Epithelial cell of esophagus (primary cell): ENCODE measurements around the gene SIN3B.

Source experiments
- DNase-seq: peaks from one replicate; pipeline ENCODE4 v3.0.0; 2010; ENCODE audit warnings: low read depth
- H3K4me3 ChIP-seq: 2 replicates; pipeline ENCODE4 v1.5.1; 2011; ENCODE audit warnings: mild to moderate bottlenecking, low read length, control low read depth
- TF ChIP-seq, protein P1 (sequence below): IDR thresholded peaks from 2 replicates; pipeline ENCODE4 v1.5.1; 2011; ENCODE audit warnings: low read depth, mild to moderate bottlenecking, low read length, control low read depth, inconsistent platforms; ENCODE audit not compliant: insufficient read depth; ENCODE audit errors: missing control alignments

SIN3B gene

DNA sequence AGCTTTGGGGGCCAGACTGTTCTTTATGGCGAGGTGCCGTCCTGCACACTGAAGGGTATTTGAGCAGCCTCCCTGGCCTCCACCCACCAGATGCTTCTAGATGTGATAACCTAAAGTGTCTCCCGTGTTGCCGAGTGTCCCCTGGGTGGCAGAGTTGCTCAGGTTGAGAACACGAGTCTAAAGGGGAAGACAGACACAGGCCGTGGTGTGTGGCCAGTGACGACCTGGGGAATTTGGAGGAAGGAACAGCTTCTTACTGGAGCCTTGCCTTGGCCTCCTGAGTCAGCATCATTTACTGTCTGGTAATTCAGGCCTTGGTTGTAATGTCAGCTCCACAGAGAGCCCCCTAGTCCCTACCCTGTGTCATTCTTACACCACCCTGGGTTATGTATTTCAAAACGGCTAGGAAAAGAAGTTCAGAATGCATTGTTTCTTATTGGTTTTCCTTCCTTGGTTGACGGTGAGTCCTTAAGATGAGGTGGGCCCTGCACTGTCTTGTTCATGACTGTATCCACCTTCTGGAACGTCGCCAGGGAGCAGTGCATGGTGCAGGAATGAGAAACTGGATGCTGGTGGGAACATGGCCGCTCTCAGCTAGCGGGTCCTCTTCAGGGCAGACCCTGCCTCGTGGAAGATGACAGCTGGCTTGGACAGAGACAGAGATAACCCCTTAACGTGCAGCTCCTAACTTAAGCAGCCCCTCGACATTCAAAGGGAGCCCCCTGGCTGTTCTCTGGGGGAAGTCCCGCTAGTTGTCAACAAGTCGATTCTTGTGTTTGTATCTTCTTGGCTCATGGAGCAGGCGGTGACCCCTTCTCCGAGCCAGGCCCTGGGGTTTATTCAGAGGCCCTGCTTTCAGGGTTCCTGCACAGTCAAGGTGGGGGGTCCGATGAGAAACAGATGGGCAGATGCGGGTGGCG lies 7.2 kb downstream of the SIN3B start:
- TF ChIP-seq, protein P1, sequence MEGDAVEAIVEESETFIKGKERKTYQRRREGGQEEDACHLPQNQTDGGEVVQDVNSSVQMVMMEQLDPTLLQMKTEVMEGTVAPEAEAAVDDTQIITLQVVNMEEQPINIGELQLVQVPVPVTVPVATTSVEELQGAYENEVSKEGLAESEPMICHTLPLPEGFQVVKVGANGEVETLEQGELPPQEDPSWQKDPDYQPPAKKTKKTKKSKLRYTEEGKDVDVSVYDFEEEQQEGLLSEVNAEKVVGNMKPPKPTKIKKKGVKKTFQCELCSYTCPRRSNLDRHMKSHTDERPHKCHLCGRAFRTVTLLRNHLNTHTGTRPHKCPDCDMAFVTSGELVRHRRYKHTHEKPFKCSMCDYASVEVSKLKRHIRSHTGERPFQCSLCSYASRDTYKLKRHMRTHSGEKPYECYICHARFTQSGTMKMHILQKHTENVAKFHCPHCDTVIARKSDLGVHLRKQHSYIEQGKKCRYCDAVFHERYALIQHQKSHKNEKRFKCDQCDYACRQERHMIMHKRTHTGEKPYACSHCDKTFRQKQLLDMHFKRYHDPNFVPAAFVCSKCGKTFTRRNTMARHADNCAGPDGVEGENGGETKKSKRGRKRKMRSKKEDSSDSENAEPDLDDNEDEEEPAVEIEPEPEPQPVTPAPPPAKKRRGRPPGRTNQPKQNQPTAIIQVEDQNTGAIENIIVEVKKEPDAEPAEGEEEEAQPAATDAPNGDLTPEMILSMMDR, result peak; percentile 18
- DNase-seq, result peak; percentile 72

GRCh38 chr19:16837035-16837362 lies 7.8 kb downstream of the SIN3B start:
- TF ChIP-seq, protein P1, result no peak
- no peak overlapping the region for H3K4me3 ChIP-seq
- no peak for DNase-seq

More for the DNA sequence above, 7.2 kb downstream of the SIN3B start:
- H3K4me3 ChIP-seq, result no peak overlapping the region

GRCh38 chr19:16841391-16841926 lies 12.3 kb downstream of the SIN3B start:
- peak; percentile 57 for DNase-seq

DNA sequence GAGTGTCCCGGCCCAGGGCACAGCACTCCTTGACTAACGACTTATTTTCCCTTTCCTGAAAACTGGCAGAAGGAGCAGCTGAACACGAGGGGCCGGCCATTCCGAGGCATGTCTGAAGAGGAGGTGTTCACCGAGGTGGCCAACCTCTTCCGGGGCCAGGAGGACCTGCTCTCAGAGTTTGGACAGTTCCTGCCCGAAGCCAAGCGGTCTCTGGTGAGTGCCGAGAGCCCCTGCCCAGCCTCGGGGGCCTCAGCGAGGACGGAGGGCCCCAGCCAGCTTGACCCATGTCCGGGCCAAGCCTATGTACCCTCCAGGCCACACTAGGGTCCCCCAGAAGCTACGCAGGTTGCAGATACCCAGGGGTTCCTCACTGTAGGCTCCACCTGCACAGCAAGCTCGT lies 17.7 kb downstream of the SIN3B start:
- no peak overlapping the region for H3K4me3 ChIP-seq
- DNase-seq, result no peak
- TF ChIP-seq, protein P1, result no peak

More at GRCh38 chr19:16841391-16841926, 12.3 kb downstream of the SIN3B start:
- TF ChIP-seq, protein P1, result no peak
- H3K4me3 ChIP-seq, result no peak overlapping the region

DNA sequence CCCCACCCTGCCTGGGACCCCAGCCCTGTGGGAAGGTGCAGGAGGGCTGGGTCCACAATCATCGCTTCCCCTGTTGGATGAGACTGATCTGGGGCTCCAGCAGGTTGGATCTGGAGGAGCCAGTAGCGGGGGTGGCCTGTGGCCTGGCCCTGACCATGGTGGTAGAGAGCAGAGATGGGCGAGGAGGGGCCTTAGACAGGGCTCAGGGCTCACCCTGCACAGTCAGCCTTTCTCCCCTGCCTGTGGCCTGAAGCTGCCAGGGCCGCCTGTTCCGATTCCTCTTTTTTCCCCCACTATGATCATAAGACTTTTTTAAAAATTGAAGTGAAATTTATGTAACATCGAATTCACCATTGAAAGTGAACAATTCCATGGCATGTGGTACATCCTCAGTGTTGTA lies 18.2 kb downstream of the SIN3B start:
- H3K4me3 ChIP-seq, result no peak overlapping the region
- TF ChIP-seq, protein P1, result no peak
- no peak for DNase-seq

DNA sequence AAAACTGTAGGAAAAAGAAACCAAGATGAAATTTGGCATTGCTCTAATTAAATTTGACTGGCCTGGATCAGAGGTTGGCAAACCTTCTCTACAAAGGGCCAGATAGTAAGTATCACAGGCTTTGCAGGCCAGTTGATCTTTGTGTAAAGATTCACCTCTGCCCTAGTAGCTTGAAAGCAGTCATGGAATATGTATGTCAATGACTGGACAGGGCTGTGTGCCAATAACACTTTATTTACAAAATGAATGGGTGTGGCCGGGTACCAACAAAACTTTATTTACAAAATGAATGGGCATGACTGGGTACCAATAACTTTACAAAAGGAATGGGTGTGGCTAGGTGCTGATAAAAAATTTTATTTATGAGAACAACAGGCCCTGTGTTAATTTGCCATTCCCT lies 20.0 kb downstream of the SIN3B start:
- TF ChIP-seq, protein P1, result no peak
- DNase-seq, result peak; percentile 73
- H3K4me3 ChIP-seq, result no peak overlapping the region
